ENCODE data around the gene PRKCE. TPM values are rescaled to one million over a fixed set of nuclear protein-coding genes. Genes with fewer than 3 reads are reported as not detected.

Gene PRKCE
- total RNA-seq, 1 donor from 2014 or later: 4.6 TPM

DNA sequence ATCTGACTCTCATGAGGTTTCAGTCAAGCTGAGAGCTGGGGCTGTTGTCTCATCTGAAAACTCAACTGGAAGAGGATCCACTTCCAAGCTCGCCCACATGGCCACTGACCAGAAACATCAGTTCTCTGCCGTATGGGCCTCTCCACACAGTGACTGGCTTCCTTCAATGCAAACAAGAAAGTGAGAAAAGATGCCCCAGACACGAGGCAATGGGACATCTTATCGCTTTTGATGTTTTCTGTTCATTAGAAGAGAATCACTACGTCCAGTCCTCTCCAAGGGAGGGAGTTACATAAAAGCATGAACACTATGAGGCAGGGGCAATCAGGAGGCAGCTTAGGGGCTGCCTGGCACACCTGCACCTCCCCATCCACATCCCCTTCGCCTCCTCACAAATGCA lies 338.7 kb downstream of the PRKCE start:
- DNase-seq (ENCODE audit: low spot score in 2 of 2): no peak
- Histone ChIP-seq H3K36me3 (peaks cover 0 to 3% of the 10 kb centered on the region in 2 donors), H3K4me3 (no peak overlapping the region), H3K27me3 (no peaks in the 10 kb centered on the region), H3K4me1 (peaks cover 3 to 29% of the 10 kb centered on the region in 2 donors), H3K27ac (no peak overlapping the region), H3K9me3 (no peaks in the 10 kb centered on the region)
- intact Hi-C loops (cut with DNase I): loop anchor here (5.0 kb wide), 1 partner anchor 397 kb away; no protein-coding TSS in a partner anchor
- TF ChIP-seq CTCF (IDR thresholded peaks at IDR 0.05): no peak

- no peak for TF ChIP-seq CTCF (IDR thresholded peaks at IDR 0.05)
- no peaks in the 10 kb centered on the region for H3K27me3 ChIP-seq
- H3K36me3 ChIP-seq: peaks cover 0 to 3% of the 10 kb centered on the region in 2 donors
- peaks cover 3 to 29% of the 10 kb centered on the region in 2 donors for H3K4me1 ChIP-seq
- no peaks in the 10 kb centered on the region for H3K9me3 ChIP-seq
- DNase-seq (ENCODE audit: low spot score in 2 of 2): peak in 1 of 2 donors; percentile 90
- intact Hi-C loops (cut with DNase I): loop anchor here (1.0 to 5.0 kb wide), 2 partner anchors 305 to 395 kb away; partner anchors contain the start of gene EPAS1
- H3K27ac ChIP-seq: peak overlapping the region; percentile 74 to 75
- H3K4me3 ChIP-seq: peak overlapping the region in 1 of 2 donors; percentile 37
These were observed 340.7 kb downstream of the PRKCE start for GRCh38 chr2:45992021-45992740.

DNA sequence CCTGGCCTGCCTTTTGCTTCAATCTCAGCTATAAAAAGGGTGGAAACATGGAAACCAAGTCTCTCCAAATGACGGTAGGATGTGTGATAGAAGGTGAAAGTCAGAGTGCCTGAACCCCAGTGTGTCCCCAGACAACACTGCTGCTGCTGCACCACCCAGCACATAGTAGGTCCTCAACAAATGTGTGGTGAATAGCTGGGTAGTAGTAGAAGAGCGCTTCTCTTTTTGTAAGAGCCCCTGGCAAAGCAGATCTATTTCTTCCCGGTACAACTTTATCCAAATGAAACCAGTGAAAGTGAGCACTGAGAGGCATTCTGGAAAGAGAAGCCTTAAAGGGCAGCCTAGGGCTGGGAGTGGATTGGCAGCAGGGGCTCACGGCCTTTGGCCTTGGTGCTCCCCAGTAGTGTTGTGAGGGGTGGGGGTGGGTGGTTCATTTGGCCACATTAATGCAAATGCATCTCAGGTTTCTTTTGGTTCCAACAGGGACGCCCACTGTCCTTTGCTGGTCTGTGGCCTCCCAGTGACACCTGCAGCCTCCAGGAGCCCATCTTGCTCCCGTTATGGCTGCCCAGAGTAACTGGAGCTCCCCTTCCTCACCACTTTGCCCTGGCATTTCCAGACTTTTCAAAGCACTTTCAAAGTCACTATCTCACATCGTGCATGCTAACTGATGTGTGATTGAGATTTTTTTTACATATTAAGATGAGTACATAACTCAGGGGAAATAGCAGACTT lies 341.4 kb downstream of the PRKCE start:
- Histone ChIP-seq H3K4me1 (peaks cover 3 to 27% of the 10 kb centered on the region in 2 donors), H3K4me3 (peak overlapping the region in 1 of 2 donors; percentile 37), H3K9me3 (no peaks in the 10 kb centered on the region), H3K27me3 (no peaks in the 10 kb centered on the region), H3K36me3 (peaks cover 0 to 3% of the 10 kb centered on the region in 2 donors), H3K27ac (peak overlapping the region; percentile 74 to 75)
- intact Hi-C loops (cut with DNase I): loop anchor here (1.0 to 5.0 kb wide), 4 partner anchors 304 to 468 kb away; partner anchors contain the start of gene EPAS1
- no peak for DNase-seq (ENCODE audit: low spot score in 2 of 2)
- no peak for TF ChIP-seq CTCF (IDR thresholded peaks at IDR 0.05)

GRCh38 chr2:45993476-45993991 lies 342.1 kb downstream of the PRKCE start:
- Histone ChIP-seq H3K27me3 (no peaks in the 10 kb centered on the region), H3K36me3 (peaks cover 0 to 3% of the 10 kb centered on the region in 2 donors), H3K9me3 (no peaks in the 10 kb centered on the region), H3K4me3 (no peak overlapping the region), H3K27ac (peak overlapping the region; percentile 74 to 75), H3K4me1 (peaks cover 3 to 23% of the 10 kb centered on the region in 2 donors)
- peak in 1 of 2 donors; percentile 83 for DNase-seq (ENCODE audit: low spot score in 2 of 2)
- TF ChIP-seq CTCF (IDR thresholded peaks at IDR 0.05): peak; percentile 58 to 87 (median 79)
- intact Hi-C loops (cut with DNase I): loop anchor here (1.0 to 5.0 kb wide), 3 partner anchors 372 to 468 kb away; no protein-coding TSS in a partner anchor

DNA sequence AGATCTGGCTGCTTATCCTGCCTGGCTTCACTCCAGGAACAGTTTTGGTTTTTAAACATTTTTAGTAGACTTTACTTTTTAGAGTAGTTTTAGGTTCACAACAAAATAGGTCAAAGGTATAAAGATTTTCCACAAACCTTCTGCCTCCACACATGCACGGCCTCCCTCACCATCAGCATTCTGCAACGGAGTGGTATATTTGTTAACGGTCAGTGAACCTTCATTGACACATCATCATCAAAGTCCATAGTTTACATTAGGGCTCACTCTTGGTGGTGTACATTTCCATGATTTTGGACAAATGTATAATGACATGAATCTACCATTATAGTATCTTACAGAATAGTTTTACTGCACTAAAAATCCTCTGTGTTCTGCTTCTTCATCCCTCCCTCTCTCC lies 342.6 kb downstream of the PRKCE start:
- peak overlapping the region; percentile 74 to 75 for H3K27ac ChIP-seq
- no peak overlapping the region for H3K4me3 ChIP-seq
- no peaks in the 10 kb centered on the region for H3K27me3 ChIP-seq
- DNase-seq (ENCODE audit: low spot score in 2 of 2): no peak
- peaks cover 0 to 3% of the 10 kb centered on the region in 2 donors for H3K36me3 ChIP-seq
- intact Hi-C loops (cut with DNase I): loop anchor here (5.0 kb wide), 1 partner anchor 393 kb away; no protein-coding TSS in a partner anchor
- TF ChIP-seq CTCF (IDR thresholded peaks at IDR 0.05): no peak
- H3K4me1 ChIP-seq: peaks cover 3 to 23% of the 10 kb centered on the region in 2 donors
- H3K9me3 ChIP-seq: no peaks in the 10 kb centered on the region

Measured in ascending aorta (tissue), 2 donors.